ENCODE results near the gene RPS29.
A peak's percentile ranks its signal among the peaks of the same experiment; 100 is the strongest.
"Not testable (repeated sequence)": the region's sequence is repeated elsewhere in the genome, so short reads cannot be mapped to it uniquely, and the experiment has no call there.

RPS29 gene

GRCh38 chr14:49586673-49587460, 687 bp upstream of the RPS29 start:
- Histone ChIP-seq H3K36me3 (ENCODE audit: control insufficient read depth, insufficient read depth, low read length) (peaks cover 8% of the 10 kb centered on the region), H3K9me3 (ENCODE audit: control insufficient read depth, low read length) (no peaks in the 10 kb centered on the region), H3K4me3 (ENCODE audit: low read length) (no peak overlapping the region), H3K9ac (ENCODE audit: low read length) (no peak overlapping the region), H3K27me3 (ENCODE audit: control insufficient read depth, insufficient read depth, low read length) (no peaks in the 10 kb centered on the region), H3K4me1 (ENCODE audit: control insufficient read depth, insufficient read depth, low read length) (peaks cover 15% of the 10 kb centered on the region)

- Histone ChIP-seq H3K9ac (ENCODE audit: low read length) (peak overlapping the region; percentile 97), H3K4me1 (ENCODE audit: control insufficient read depth, insufficient read depth, low read length) (peaks cover 15% of the 10 kb centered on the region), H3K4me3 (ENCODE audit: low read length) (peak overlapping the region; percentile 96)
- not testable (repeated sequence) for H3K36me3 ChIP-seq (ENCODE audit: control insufficient read depth, insufficient read depth, low read length); H3K9me3 ChIP-seq (ENCODE audit: control insufficient read depth, low read length); H3K27me3 ChIP-seq (ENCODE audit: control insufficient read depth, insufficient read depth, low read length)
Measured at GRCh38 chr14:49584981-49585640, 1.1 kb downstream of the RPS29 start.

- Histone ChIP-seq H3K36me3 (ENCODE audit: control insufficient read depth, insufficient read depth, low read length) (peaks cover 8% of the 10 kb centered on the region), H3K9ac (ENCODE audit: low read length) (no peak overlapping the region), H3K9me3 (ENCODE audit: control insufficient read depth, low read length) (no peaks in the 10 kb centered on the region), H3K4me3 (ENCODE audit: low read length) (no peak overlapping the region), H3K27me3 (ENCODE audit: control insufficient read depth, insufficient read depth, low read length) (no peaks in the 10 kb centered on the region), H3K4me1 (ENCODE audit: control insufficient read depth, insufficient read depth, low read length) (peaks cover 15% of the 10 kb centered on the region)
Measured at GRCh38 chr14:49584058-49584457, 2.1 kb downstream of the RPS29 start.

GRCh38 chr14:49583629-49584028, 2.6 kb downstream of the RPS29 start:
- H3K4me3 ChIP-seq (ENCODE audit: low read length) = no peak overlapping the region
- H3K9ac ChIP-seq (ENCODE audit: low read length) = no peak overlapping the region
- no peaks in the 10 kb centered on the region for H3K27me3 ChIP-seq (ENCODE audit: control insufficient read depth, insufficient read depth, low read length)
- H3K9me3 ChIP-seq (ENCODE audit: control insufficient read depth, low read length) = no peaks in the 10 kb centered on the region
- H3K4me1 ChIP-seq (ENCODE audit: control insufficient read depth, insufficient read depth, low read length) = peaks cover 15% of the 10 kb centered on the region
- peaks cover 8% of the 10 kb centered on the region for H3K36me3 ChIP-seq (ENCODE audit: control insufficient read depth, insufficient read depth, low read length)

GRCh38 chr14:49582113-49582977, 3.8 kb downstream of the RPS29 start:
- H3K36me3 ChIP-seq (ENCODE audit: control insufficient read depth, insufficient read depth, low read length) = peaks cover 8% of the 10 kb centered on the region
- H3K27me3 ChIP-seq (ENCODE audit: control insufficient read depth, insufficient read depth, low read length) = no peaks in the 10 kb centered on the region
- H3K4me1 ChIP-seq (ENCODE audit: control insufficient read depth, insufficient read depth, low read length) = peaks cover 15% of the 10 kb centered on the region
- no peaks in the 10 kb centered on the region for H3K9me3 ChIP-seq (ENCODE audit: control insufficient read depth, low read length)
- no peak overlapping the region for H3K4me3 ChIP-seq (ENCODE audit: low read length)
- no peak overlapping the region for H3K9ac ChIP-seq (ENCODE audit: low read length)

- Histone ChIP-seq H3K9ac (ENCODE audit: low read length) (no peak overlapping the region), H3K9me3 (ENCODE audit: control insufficient read depth, low read length) (no peaks in the 10 kb centered on the region), H3K4me1 (ENCODE audit: control insufficient read depth, insufficient read depth, low read length) (peaks cover 15% of the 10 kb centered on the region), H3K27me3 (ENCODE audit: control insufficient read depth, insufficient read depth, low read length) (no peaks in the 10 kb centered on the region), H3K36me3 (ENCODE audit: control insufficient read depth, insufficient read depth, low read length) (peaks cover 8% of the 10 kb centered on the region), H3K4me3 (ENCODE audit: low read length) (no peak overlapping the region)
Measured at GRCh38 chr14:49581209-49582112, 4.7 kb downstream of the RPS29 start.

GRCh38 chr14:49579841-49580240, 6.3 kb downstream of the RPS29 start:
- H3K9ac ChIP-seq (ENCODE audit: low read length) = no peak overlapping the region

GRCh38 chr14:49578141-49578540, 8.0 kb downstream of the RPS29 start:
- Histone ChIP-seq H3K27me3 (ENCODE audit: control insufficient read depth, insufficient read depth, low read length) (no peaks in the 10 kb centered on the region), H3K36me3 (ENCODE audit: control insufficient read depth, insufficient read depth, low read length) (peaks cover 3% of the 10 kb centered on the region), H3K4me1 (ENCODE audit: control insufficient read depth, insufficient read depth, low read length) (peaks cover 5% of the 10 kb centered on the region), H3K4me3 (ENCODE audit: low read length) (no peak overlapping the region), H3K9ac (ENCODE audit: low read length) (no peak overlapping the region), H3K9me3 (ENCODE audit: control insufficient read depth, low read length) (no peaks in the 10 kb centered on the region)

More at GRCh38 chr14:49579841-49580240, 6.3 kb downstream of the RPS29 start:
- no peaks in the 10 kb centered on the region for H3K27me3 ChIP-seq (ENCODE audit: control insufficient read depth, insufficient read depth, low read length)
- peaks cover 15% of the 10 kb centered on the region for H3K4me1 ChIP-seq (ENCODE audit: control insufficient read depth, insufficient read depth, low read length)
- no peak overlapping the region for H3K4me3 ChIP-seq (ENCODE audit: low read length)
- H3K9me3 ChIP-seq (ENCODE audit: control insufficient read depth, low read length) = no peaks in the 10 kb centered on the region
- H3K36me3 ChIP-seq (ENCODE audit: control insufficient read depth, insufficient read depth, low read length) = peaks cover 8% of the 10 kb centered on the region

- Histone ChIP-seq H3K9me3 (ENCODE audit: control insufficient read depth, low read length) (no peaks in the 10 kb centered on the region), H3K9ac (ENCODE audit: low read length) (no peak overlapping the region), H3K4me1 (ENCODE audit: control insufficient read depth, insufficient read depth, low read length) (no peaks in the 10 kb centered on the region), H3K27me3 (ENCODE audit: control insufficient read depth, insufficient read depth, low read length) (no peaks in the 10 kb centered on the region), H3K36me3 (ENCODE audit: control insufficient read depth, insufficient read depth, low read length) (no peaks in the 10 kb centered on the region), H3K4me3 (ENCODE audit: low read length) (no peak overlapping the region)
Measured at GRCh38 chr14:49574038-49574437, 12.1 kb downstream of the RPS29 start.

GRCh38 chr14:49569281-49569680, 16.9 kb downstream of the RPS29 start:
- no peaks in the 10 kb centered on the region for H3K36me3 ChIP-seq (ENCODE audit: control insufficient read depth, insufficient read depth, low read length)
- no peaks in the 10 kb centered on the region for H3K4me1 ChIP-seq (ENCODE audit: control insufficient read depth, insufficient read depth, low read length)
- no peak overlapping the region for H3K9ac ChIP-seq (ENCODE audit: low read length)
- no peaks in the 10 kb centered on the region for H3K27me3 ChIP-seq (ENCODE audit: control insufficient read depth, insufficient read depth, low read length)
- no peaks in the 10 kb centered on the region for H3K9me3 ChIP-seq (ENCODE audit: control insufficient read depth, low read length)
- H3K4me3 ChIP-seq (ENCODE audit: low read length) = no peak overlapping the region

- Histone ChIP-seq H3K36me3 (ENCODE audit: control insufficient read depth, insufficient read depth, low read length) (no peaks in the 10 kb centered on the region), H3K9me3 (ENCODE audit: control insufficient read depth, low read length) (no peaks in the 10 kb centered on the region), H3K4me3 (ENCODE audit: low read length) (no peak overlapping the region), H3K9ac (ENCODE audit: low read length) (no peak overlapping the region), H3K27me3 (ENCODE audit: control insufficient read depth, insufficient read depth, low read length) (no peaks in the 10 kb centered on the region), H3K4me1 (ENCODE audit: control insufficient read depth, insufficient read depth, low read length) (no peaks in the 10 kb centered on the region)
Measured at GRCh38 chr14:49566714-49567113, 19.5 kb downstream of the RPS29 start.
